Esophagus mucosa (tissue), 1 donor: ENCODE results near the gene HRAS. TPM values are rescaled to one million over a fixed set of nuclear protein-coding genes. Genes with fewer than 3 reads are reported as not detected.

Source experiments
- ATAC-seq: fragments of 200-7000 bp; cut with Tn5 transposase; one replicate; pipeline ENCODE4 v1.9.1; 2020
- total RNA-seq: library from RNA; stranded (reverse); gene quantifications from one replicate; pipeline ENCODE4 v1.2.4, GENCODE V29; 2023
- donor health status: DM: yes; HTN: yes; CAD: no.

Gene HRAS
- total RNA-seq, 1 donor from 2014 or later, result 118 TPM

GRCh38 chr11:567011-567628 is 31.7 kb upstream of the HRAS start:
- no peak for ATAC-seq

- no peak for ATAC-seq
Measured at GRCh38 chr11:565921-566509, 30.6 kb upstream of the HRAS start.

- peak; percentile 8 for ATAC-seq
Measured at GRCh38 chr11:563812-564578, 28.6 kb upstream of the HRAS start.

GRCh38 chr11:563066-563811 is 27.9 kb upstream of the HRAS start:
- no peak for ATAC-seq

- no peak for ATAC-seq
Measured at GRCh38 chr11:562046-562645, 26.8 kb upstream of the HRAS start.

GRCh38 chr11:561148-562003 is 26.0 kb upstream of the HRAS start:
- ATAC-seq, result peak; percentile 48

- ATAC-seq, result peak; percentile 87
Measured at GRCh38 chr11:560305-561147, 25.1 kb upstream of the HRAS start, which contains the start of the genes LMNTD2 and RASSF7. Gene LMNTD2 (minus strand): TSS chr11:560738. CDS start chr11:560716, 22 bp downstream. Gene RASSF7 (plus strand): TSS chr11:560970. CDS start chr11:561769, 799 bp downstream.

- no peak for ATAC-seq
Measured at GRCh38 chr11:559712-560304, 24.4 kb upstream of the HRAS start.

- no peak for ATAC-seq
Measured at GRCh38 chr11:559020-559620, 23.7 kb upstream of the HRAS start.

- ATAC-seq, result no peak
Measured at GRCh38 chr11:558503-558902, 23.1 kb upstream of the HRAS start.

GRCh38 chr11:557328-558132 is 22.2 kb upstream of the HRAS start:
- ATAC-seq, result no peak

- ATAC-seq, result no peak
Measured at GRCh38 chr11:556662-557256, 21.4 kb upstream of the HRAS start.

GRCh38 chr11:555780-556661 is 20.6 kb upstream of the HRAS start:
- no peak for ATAC-seq

GRCh38 chr11:555227-555779 is 19.9 kb upstream of the HRAS start:
- ATAC-seq, result peak; percentile 0

GRCh38 chr11:554428-555226 is 19.3 kb upstream of the HRAS start:
- peak; percentile 56 for ATAC-seq

GRCh38 chr11:553988-554340 is 18.6 kb upstream of the HRAS start:
- ATAC-seq, result no peak
